ENCODE measurements around the gene NCOR2. TPM values are rescaled to one million over a fixed set of nuclear protein-coding genes. Genes with fewer than 3 reads are reported as not detected.
A peak's percentile ranks its signal among the peaks of the same experiment; 100 is the strongest.

Gene NCOR2
- total RNA-seq, 4 donors from 2014 or later: 72.1 to 460 (median 119) TPM

GRCh38 chr12:124543052-124543589 lies 24.3 kb downstream of the NCOR2 start:
- intact Hi-C loops (cut with DNase I; ENCODE audit: low total_unique reads) (no loop called here), in situ Hi-C loops (cut with MboI; ENCODE audit: low pct_ligation_motif_present in 1 of 4, low pct_unique_long_range_greater_than_20kb in 1 of 4, low sequenced_read_pairs in 3 of 4) (no loop called here)
- Histone ChIP-seq H3K27ac (peak overlapping the region in 2 of 4 donors; percentile 9 to 21), H3K4me1 (peaks cover 49 to 72% (median 60%) of the 10 kb centered on the region in 4 donors), H3K27me3 (no peaks in the 10 kb centered on the region), H3K4me3 (no peak overlapping the region), H3K36me3 (no peaks in the 10 kb centered on the region), H3K9me3 (no peaks in the 10 kb centered on the region)
- no peak for TF ChIP-seq EP300 (IDR thresholded peaks at IDR 0.05; ENCODE audit: low read depth)
- TF ChIP-seq CTCF (IDR thresholded peaks at IDR 0.05): no peak
- no peak for TF ChIP-seq POLR2A (IDR thresholded peaks at IDR 0.05)
- TF ChIP-seq POLR2AphosphoS5 (IDR thresholded peaks at IDR 0.05): no peak
- 26% methylated on average over 10 of the region's 20 CpGs; no CpG with 5 or more reads in 1 of the 2 donors for WGBS, 2 donors (ENCODE audit: low coverage in 1 of 2)
- DNase-seq: no peak

DNA sequence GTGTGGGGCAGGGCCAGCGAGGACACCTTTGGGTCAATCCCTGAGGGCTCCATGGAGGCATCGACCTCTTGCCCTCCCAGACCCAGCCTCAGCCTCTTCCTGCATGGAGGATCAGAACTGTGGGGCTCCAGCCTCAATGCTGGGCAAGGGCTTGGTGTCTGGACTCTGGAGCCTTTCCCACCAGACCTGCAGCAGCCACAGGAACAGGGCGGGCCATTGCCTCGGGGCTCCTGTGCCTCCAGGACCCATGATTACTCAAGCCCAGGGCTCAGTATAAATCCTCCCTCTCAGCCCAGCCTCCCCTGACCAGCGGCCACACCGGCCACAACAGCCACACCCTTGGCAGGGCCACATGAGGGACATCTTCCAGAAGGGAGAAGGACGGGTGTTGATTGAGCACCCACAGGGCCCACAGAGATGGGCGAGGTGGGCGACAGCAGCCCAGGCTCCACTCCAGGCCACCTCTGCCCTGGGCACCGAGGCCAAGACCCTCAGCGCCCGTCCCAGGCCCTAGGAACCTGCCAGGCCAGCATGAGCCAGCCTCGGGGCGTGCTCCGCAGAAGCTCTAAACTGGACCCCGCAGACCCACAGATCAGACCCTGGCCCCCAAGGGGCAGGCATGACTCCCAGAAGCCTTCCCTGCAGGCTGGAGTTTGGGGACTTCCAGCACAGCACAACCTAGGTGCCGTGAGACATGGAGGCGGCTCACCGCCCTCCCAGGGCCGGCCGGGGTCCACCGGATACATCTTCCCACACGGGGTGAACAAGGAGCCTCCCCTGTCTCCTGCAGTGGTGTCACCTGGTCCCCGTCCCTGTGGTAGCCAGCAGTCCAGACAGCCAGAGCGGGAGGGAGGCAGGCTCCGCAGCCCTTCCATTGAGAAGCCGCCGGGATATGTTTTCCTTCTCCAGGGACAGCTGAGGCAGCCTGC lies 25.1 kb downstream of the NCOR2 start:
- intact Hi-C loops (cut with DNase I; ENCODE audit: low total_unique reads) (no loop called here), in situ Hi-C loops (cut with MboI; ENCODE audit: low pct_ligation_motif_present in 1 of 4, low pct_unique_long_range_greater_than_20kb in 1 of 4, low sequenced_read_pairs in 3 of 4) (no loop called here)
- DNase-seq: no peak
- 84 to 100% methylated on average over 1 to 27 of the region's 28 CpGs for WGBS, 2 donors (ENCODE audit: low coverage in 1 of 2)
- Histone ChIP-seq H3K9me3 (no peaks in the 10 kb centered on the region), H3K4me3 (no peak overlapping the region), H3K27ac (no peak overlapping the region), H3K4me1 (peaks cover 58 to 79% (median 69%) of the 10 kb centered on the region in 4 donors), H3K27me3 (no peaks in the 10 kb centered on the region), H3K36me3 (no peaks in the 10 kb centered on the region)
- TF ChIP-seq CTCF (IDR thresholded peaks at IDR 0.05) (no peak), POLR2AphosphoS5 (IDR thresholded peaks at IDR 0.05) (no peak), POLR2A (IDR thresholded peaks at IDR 0.05) (no peak), EP300 (IDR thresholded peaks at IDR 0.05; ENCODE audit: low read depth) (no peak)

DNA sequence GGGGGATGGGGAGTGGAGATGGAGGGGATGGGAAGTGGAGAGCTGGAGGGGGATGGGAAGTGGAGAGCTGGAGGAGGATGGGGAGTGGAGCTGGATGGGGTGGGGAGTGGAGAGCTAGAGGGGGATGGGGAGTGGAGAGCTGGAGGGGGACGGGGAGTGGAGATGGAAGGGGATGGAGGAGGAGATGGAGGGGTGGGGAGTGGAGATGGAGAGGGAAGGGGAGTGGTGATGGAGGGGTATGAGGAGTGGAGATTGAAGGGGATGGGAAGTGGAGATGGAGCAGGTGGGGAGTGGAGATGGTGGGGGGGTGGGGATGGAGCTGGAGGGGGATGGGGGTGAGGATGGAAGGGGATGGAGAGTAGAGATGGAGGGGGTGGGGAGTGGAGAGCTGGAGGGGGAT lies 26.1 kb downstream of the NCOR2 start:
- 100% methylated on average over 1 of the region's 1 CpG; no CpG with 5 or more reads in 1 of the 2 donors for WGBS, 2 donors (ENCODE audit: low coverage in 1 of 2)
- no peak for DNase-seq
- Histone ChIP-seq H3K27me3 (no peaks in the 10 kb centered on the region), H3K27ac (no peak overlapping the region), H3K4me1 (peaks cover 60 to 84% (median 72%) of the 10 kb centered on the region in 4 donors), H3K36me3 (no peaks in the 10 kb centered on the region), H3K9me3 (no peaks in the 10 kb centered on the region), H3K4me3 (no peak overlapping the region)
- TF ChIP-seq EP300 (IDR thresholded peaks at IDR 0.05; ENCODE audit: low read depth) (no peak), CTCF (IDR thresholded peaks at IDR 0.05) (no peak), POLR2A (IDR thresholded peaks at IDR 0.05) (no peak), POLR2AphosphoS5 (IDR thresholded peaks at IDR 0.05) (no peak)
- in situ Hi-C loops (cut with MboI; ENCODE audit: low pct_ligation_motif_present in 1 of 4, low pct_unique_long_range_greater_than_20kb in 1 of 4, low sequenced_read_pairs in 3 of 4) (no loop called here), intact Hi-C loops (cut with DNase I; ENCODE audit: low total_unique reads) (no loop called here)

Measured in transverse colon (tissue), 4 donors.